Stimulated activated CD4-positive, alpha-beta T cell treated with anti-CD3 and anti-CD28 coated beads, Interleukin-4, amount 100 ng/mL, for 4 hours (primary cell): Measurements from ENCODE around the gene STK40.

Experiments
- DNase-seq, 2 experiments: peaks; one replicate each; pipeline ENCODE4 v3.0.0-alpha.2; 2020

Gene STK40

DNA sequence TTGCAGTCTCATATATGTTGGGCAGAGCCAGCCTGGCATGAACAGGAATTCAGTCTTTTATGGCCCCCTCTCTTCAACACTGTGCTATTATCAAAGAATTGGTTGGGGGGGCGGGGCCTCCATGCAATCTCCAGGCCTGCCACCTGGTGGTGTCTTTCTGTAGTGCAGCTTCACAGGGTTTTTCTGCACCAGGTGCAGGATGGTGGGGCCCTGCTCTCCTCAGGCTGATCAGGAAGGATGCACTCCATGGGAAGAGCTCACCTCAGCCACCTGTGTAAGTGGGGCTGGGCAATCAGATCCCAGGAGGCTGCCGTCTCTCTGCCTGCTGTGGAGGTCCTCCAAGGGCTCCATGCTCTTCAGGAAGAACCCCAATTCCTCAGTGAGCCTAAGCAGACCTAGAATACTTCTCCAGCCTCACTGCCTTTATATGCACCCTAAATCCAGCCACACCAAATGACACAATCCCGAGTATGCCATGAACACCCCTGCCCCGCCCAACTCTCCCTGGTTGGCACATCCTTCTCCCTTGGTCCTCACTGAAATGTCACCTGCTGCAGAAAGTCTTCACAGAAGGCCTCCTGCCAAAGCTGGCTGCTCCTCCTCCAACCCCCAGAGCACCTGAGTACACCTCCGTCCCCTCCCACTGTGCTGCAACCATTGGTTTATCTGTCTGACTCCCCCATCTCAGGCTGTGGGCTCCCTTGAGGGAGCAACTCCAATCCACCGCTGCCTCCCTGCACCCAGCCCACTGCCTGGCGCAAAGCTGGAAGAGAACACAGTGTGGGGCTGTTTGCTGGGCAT lies 16.5 kb downstream of the STK40 start:
- peak; percentile 68 to 80 for DNase-seq

DNA sequence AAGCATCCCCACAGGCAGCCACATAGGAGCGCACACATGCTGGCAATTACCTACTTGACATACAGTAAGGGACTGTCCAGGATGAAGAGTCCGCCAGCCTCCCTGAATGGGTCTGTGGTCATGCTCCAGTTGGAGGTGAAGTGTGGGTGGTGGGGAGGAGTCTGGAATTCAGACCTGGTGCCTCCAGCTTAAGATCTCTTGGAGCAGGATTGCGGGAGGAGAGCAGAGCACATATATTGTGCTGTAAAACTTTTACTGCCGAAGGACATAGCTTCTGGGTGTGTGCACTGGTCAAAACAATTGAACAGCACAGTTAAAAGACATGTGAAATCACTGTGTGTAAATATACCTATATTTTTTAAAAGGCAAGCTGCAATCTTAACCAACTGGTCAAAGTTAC lies 17.9 kb downstream of the STK40 start:
- no peak for DNase-seq

DNA sequence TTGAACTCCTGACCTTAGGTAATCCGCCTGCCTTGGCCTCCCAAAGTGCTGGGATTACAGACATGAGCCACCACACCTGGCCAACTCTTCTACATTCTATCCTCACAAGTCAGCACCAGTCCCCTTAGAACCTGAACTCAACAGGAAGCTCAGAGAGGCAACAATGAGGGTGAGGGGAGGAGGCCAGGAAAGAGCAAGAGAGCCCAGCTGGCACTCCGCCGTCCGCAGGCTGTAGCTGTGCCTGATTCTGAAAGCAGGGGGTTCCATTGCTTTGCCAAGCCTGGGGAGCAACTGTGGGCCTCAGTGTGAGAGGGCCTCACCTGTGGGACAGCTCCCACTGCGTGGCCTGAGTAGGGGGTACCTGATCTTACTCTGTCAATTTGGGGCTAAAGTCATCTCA lies 18.7 kb downstream of the STK40 start:
- peak in 1 of 2 experiments; percentile 20 for DNase-seq

DNA sequence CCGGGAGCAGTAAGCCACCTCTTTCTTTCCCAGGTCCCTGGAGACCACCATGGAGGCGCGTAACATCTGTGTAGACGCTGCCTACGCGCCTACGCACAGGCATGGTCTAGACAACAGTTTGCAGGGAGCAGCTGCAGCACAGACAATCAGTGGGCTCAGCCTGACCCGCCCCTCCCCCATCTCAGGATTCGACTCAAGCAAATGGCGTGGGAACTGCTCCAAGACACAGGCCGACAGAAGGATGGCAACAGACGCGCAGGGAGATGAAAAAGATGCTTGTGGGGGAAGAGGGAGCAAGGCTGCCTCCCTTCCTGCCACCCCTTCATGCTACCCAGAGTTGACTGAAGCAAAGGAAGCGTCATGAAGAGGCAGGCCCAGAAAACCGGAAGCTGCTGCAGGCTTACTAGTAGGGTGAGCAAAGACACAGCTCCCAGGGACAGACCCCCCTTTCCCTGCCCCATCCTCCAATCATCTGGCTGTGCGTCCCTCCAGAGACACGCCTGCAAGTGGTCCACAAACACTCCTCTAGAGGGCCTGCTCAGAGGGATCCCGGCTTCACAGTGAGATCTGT lies 19.5 kb downstream of the STK40 start:
- peak; percentile 23 to 50 for DNase-seq

DNA sequence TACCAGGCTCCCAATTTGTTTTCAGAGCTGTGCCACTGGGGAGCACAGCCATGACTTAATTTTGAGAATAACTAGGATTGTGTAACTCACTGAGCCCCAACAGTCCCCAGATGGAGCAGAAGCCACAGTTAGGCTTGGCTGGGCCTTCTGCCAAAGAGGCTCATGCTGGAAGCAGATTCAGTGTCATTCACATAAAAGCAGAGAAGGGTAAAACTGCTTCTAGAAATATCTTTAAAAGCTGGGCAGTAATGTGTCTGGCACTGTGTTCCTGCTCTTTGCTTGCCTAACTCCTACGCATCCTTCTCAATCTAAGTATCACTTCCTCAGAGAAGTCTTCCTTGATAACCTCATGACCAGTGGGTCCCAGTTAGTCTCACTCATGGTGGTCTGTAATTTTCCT lies 20.3 kb downstream of the STK40 start:
- no peak for DNase-seq

DNA sequence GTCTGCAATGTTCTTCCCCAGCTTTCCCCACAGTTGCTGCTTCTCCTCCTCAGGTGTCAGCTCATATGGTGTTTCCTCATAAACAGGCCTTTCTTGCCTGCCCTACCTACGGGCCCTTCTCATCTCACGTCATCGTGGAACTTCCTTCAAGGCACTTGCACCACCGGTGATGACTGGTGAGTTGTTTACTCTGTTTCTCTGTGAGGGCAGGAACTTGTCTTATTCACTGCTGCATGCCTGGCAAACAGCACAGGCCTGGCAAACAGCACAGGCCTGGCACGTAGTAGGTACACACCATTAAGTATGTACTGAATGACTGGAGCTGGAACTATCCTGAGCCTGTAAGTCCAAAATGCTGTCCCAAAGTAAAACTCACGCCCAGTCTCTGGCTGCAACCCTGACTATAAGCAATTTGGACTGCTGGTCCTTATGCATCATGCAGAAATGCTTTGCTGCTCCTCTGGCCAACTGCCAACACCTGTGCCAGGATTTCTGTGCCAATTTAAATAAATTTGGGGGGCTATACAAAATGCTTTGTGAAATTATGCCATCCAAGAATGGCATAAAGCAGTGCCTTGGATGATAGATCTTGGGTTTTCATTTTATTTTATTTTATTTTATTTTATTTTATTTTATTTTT lies 25.7 kb downstream of the STK40 start:
- DNase-seq: peak in 1 of 2 experiments; percentile 28

DNA sequence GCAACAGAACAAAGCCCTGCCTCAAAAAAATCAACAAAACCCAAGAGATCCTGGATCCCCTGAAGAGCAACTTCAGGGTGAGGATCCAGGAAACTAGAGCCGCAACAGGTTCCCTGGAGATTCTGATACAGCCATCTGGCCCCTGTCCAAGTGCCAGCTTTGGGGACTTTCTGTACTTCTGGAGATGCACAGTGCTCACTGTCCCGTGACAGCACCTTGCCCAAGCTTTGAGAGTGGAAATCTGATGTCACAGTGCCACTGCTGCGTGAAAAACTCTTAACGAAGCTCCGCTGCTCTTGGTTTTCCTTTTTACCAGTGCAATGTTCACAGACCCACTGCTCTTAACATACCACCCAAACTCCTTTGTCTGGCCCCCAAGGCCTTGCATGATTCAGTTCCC lies 26.3 kb downstream of the STK40 start:
- no peak for DNase-seq

DNA sequence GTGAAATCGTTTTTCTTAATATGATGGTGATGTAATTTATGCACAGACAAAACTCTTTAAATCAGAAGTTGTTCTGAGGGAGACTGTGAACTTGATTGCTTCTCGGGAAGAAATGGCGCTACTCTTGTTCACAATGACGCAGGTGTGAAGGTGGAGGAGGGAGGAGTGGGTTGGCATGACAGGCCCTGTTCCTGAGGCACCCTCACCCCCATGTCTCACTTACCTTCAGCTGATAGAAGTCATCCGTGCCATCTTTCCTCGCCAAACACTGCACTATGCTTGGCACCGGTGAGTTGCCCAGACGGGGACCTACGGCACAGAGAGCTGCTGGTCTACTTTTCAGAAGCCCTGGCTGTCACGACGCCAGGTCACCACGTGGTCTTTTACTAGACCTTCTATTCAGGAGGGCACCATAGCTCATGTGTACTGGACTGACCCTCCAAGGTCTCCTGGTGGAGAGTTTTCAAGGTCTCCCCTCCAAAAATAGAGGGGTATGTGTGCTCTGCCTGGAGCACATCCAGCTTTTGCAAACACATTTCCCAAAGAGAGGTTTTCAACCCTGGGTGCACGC lies 27.1 kb downstream of the STK40 start:
- no peak for DNase-seq

DNA sequence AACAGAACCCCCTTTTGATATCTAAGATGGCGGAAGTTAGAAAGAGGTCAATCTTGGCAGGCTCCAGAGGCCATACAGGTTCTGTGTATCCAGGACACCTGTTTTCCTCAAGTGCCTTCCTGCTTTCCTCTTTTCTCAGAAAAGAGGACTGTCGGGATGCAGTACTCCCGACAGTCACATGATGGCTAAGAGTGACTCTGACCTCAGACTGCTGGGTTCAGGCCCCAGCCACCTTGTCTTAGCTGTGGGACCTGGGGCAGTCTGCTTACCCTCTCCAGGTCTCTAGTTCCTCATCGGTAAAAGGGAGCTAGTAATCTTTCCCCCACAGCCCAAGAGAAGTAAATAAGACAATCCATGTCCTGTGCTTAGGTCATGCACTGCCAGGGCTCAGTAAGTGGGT lies 29.9 kb downstream of the STK40 start:
- no peak for DNase-seq

DNA sequence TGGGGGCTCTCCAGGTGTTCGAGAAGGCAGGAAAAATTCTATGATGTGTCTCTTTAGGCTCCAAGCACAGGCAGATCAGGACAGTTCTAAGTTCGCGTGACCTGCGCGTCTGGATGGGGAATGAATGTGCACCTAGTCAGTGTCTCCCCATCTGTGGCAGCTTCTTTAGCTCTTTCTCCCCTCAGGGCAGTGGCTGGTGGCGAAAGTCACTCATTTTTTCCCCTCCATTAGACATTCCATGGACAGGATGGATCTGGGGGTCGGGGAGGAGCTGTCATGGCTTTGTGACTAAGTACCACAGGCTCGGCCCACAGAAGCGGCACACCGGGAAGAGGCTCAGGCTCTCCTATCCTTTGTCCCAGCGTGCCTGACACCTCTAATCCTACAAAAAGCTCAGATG lies 31.2 kb downstream of the STK40 start:
- no peak for DNase-seq

DNA sequence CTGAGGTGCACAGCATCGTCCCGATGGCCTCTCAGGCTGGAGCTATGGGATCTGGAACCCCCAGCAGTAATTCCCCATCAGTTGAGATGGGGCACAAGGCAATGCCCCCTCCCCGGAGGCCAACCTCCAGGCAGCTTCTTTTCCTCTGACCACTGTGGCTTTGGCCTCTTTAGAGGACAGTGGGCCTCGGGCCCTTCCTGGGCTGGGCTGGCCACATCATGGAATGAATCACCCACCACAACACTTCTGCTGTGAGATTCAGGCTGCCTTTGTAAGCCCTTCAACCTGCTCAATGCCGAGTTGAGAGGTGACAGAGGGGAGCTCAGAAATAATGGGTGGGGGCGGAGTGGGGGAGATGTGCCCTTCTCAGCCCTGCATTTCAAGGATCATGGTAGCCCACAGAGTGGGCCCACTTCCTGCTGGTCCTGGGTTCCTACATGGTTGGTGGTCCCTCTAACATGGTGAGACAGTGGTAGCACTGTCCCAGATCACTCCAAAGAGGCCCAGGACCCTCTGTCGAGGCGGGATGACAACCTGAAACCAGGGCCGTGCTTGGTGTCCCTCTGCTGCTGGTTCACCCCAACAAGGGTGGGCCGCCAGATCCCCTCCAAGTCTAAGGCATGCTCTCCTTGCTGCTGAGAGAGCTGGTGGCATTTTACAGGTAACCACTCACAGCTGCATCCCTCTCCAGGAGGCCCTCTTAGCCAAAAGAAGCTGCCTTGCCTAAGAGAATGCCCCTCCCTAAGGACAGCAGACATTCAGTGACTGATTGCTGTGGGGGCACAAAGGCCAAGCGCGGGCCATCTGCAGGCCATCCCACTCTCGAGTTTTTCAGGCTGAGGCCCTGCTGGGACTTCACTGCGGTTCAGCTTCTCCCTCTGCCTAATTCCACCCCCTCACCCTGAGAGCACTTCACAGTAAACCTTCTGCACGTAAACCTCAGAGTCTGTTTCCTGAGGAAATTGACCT lies 32.5 kb downstream of the STK40 start:
- no peak for DNase-seq

DNA sequence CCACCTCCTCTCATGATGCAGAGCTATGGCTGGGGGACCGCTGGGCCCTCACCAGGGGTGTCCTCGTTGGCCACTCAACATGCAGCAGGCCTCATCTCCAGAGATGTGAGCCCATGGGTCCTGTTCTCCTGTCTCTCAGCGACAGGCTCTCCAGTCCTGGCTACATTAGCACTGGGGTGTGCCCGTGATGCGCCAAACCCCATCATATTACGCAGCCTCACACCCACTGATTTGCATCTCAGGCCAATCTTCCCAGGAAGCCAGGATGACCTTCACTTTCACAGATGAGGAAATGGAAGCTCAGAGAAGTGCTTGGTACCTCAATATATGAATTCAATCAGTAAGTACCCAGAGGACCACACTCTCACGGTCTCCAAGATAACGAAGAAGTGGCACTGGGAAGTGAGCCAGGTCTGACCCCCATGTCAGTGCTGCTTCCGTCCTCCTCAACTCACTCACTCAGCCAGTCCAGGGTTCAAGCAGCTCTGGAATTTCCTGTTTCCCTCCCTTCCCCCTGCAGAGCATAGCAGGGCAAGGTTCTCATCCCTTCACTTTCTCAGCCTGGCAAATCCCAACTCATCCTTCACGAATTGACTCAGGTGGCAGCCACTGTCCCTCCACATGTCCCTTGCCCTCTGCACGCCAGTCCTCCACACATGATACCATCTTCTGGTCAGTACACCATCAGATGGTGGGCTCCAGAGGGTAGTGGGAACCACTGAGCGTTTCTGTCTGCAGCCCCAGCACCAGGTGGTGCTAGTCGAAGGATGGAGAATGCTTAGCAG lies 33.4 kb downstream of the STK40 start:
- no peak for DNase-seq

DNA sequence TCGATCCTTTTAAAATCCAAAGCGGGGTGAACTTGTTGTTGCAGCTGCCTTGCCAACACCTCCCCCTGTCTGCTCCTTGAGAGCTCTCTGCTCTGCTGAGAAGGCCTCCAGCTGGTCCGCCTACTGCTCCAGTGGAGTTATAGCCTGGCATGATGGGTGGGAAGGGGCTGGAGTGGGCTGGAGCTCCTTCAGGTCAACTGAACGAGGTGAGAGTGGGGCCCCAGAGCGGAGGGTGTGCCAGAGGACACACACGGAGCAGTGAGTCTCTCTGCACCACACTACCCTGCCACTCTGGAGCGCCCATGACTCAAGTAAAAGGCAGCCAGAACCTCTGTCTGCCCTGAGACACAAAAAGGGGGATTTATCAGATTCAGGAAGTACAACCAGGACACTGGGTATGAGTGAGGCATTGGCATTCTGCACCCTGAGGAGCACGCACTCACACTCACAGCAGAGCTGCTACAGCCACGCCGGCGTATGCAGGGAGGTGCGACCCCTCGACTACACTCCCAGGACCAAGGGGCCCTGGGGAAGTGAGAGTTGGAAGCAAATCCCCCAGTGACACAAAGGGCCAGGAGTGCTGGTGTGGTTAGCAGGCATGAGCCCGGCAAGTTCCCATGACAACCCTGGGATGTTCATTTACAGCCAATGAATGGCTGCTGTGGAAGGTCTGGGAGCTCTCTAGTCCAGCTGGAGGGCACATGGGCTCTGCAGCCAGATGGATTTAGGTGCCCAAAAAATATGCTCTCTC lies 34.3 kb downstream of the STK40 start:
- no peak for DNase-seq

DNA sequence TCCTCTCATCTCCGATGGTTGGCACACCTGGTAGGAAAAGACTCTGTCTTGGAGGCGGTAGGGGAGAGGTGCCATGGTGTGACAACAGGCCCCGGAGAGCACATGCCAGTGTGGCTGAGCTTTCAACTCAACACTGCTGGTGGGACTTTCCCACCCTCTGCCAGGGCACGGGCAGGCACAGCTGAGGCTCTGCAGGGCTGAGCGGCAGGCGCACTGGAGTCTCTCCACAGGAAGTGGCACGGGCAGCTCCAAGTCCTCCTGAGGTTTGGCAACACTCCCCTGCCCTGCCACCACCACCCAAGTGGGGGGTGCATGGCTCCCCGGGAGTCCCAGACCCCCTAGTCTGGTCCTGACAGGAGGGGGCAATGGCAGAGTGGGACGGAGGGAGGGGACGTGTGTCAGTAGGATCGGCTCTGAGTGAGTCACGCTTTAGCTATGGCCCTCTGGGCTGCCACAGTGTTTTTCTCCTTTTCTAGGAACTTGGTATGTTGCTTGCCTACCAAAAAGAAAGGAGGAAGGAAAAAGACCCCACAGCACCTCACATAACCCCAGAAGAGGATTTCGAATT lies 35.0 kb downstream of the STK40 start:
- DNase-seq: peak; percentile 40 to 67

DNA sequence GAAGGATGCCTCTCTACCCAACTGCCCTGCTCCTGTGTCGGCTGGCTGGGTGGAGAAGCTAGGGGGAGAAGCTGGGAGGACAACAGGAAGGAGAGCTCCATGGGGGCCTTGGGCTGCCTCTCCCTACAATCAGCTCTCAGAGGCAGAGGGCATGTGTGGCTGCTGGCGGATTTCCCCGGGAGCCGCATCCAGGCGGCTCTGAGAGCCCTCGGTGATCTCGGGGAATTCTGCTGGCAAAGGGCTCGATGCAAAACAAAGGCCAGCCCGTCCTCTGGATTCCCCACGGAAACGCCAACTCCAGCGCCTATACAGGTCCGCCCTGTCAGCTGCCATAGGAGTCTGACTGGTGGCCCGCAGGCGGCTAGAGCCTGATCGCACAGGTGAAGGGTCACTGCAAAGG lies 35.9 kb downstream of the STK40 start:
- no peak for DNase-seq

DNA sequence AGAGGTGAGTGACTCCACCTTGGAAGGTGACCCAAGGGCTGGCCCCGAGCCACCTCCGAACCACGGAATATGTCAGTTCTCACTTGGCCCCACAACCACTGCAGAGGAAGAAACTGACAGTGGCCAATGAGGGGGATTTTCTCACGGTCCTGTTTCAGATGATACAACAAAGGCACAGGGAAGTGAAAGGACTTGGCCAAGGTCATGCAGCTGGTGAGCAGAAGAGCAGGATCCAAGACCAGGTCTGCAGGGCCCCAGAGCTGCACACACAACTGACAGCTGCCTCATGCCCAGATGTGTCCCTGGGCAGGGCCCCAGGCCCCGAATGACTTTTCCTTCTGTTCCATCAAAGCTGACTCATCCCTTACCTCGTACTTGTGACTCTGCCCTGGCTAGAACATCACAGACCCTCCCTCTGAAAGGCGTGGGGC lies 36.5 kb downstream of the STK40 start:
- no peak for DNase-seq

DNA sequence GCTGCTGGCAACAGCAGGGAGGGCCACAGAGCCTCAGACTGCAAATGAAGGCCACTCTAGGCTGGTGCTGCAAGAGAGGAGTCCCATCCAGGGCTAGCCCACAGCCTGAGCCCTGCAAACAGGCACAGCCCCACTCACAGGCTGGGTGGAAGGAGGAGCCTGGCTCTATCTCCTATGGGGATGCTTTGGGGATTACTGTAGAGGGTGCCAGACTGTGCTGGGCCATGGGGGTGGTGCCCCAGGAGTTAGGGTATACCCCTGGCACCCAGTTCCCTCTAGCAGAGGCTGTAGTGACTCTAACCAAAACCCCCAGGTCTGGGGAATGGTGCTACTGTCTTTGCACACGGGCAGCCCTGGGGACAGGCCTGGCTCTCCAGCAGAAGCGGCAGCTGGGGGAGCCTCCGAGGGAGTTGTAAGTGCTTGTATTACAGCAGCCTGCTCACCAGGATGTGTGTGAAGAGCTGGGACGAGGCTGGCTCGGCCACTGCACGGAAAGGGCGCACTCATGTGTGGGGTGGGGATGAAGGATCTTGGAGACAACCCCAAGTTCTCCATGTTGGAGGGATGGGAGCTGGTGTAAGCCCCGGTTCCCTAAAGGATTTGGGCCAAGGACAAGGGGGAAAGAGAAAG lies 38.9 kb downstream of the STK40 start:
- no peak for DNase-seq

DNA sequence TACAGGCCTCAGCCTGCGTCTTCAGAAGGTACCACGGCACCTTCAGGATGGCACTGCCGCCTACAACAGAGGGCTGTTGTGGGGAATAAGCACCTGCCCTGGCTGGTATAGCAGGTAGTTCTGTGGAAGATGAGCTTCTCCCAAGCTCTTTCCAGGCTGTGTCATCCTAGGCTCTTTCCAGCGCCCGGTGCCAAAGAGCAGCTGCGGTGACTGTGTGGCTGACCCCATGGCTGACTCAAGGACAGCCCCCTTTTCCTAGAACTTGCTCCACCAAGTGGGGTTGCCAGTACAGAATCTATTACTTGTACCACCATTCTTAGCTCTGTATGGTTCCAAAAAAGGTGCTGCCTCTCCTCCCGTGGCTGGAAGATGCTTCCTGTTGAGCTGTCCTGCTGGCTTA lies 40.4 kb downstream of the STK40 start:
- DNase-seq: no peak

DNA sequence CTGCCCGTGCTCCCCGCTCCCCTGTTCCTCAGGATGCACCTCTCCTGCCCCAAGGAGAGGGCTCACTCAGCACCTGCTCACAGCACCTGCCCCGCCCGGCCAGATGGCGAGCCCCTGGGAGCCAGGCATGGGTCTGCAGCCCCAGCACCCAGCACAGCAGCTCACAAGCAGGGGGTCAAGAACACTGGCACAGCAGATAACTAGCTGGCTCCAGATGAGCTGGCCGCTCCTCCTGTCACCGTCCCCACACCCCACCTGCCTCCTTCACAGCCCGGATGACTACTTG lies 41.4 kb downstream of the STK40 start:
- DNase-seq: no peak

DNA sequence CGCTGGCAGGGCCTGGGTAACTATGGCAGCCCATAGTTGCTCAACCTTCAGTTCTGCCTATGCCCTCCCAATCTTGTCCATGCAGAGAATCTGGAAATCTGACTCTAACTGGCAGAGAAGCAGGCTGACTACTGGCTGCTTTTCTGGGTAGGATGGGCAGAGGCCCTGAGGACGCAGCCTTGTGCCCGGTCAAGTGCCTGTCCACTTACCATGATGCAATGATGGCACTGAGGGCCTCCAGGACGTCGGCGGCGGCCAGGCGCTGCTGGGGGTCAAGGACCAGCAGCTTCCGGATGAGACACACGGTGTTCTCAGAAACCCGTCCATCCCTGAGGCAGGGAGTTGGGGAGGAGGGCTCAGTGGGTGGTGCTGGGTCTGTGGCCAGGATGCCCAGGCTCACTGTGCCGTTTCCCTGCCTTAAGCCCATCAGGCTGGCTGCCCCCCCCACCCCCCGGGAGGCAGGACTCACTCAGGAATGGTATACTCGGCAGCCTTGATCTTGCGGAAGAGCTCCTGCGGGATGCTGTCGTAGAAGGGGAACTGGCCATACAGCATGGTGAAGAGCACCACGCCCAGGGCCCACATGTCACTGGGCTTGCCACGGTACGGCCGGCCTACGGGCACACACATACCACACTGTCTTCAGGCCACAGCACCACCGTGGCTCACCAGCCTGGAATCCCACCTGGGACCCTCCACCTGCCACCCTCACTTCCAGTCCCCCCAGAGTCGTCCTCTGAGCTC lies 41.9 kb downstream of the STK40 start:
- DNase-seq: no peak
